NCI-H446 (cell line): Measurements from ENCODE around the gene DUSP10.

ENCODE experiments used
- DNase-seq, 2 experiments: peaks; one replicate each; lab custom pipeline; 2025; lab: John Stamatoyannopoulos, UW

The DUSP10 gene

GRCh38 chr1:221765527-221765926 lies 23.6 kb upstream of the DUSP10 start:
- DNase-seq = no peak

- DNase-seq = no peak
Measured at GRCh38 chr1:221762121-221762520, 20.2 kb upstream of the DUSP10 start.

GRCh38 chr1:221761354-221762002 lies 19.6 kb upstream of the DUSP10 start:
- DNase-seq = no peak

- no peak for DNase-seq
Measured at GRCh38 chr1:221760911-221761310, 19.0 kb upstream of the DUSP10 start.

- DNase-seq = no peak
Measured at GRCh38 chr1:221759436-221759835, 17.5 kb upstream of the DUSP10 start.

- DNase-seq = no peak
Measured at GRCh38 chr1:221758455-221758854, 16.6 kb upstream of the DUSP10 start.

GRCh38 chr1:221756830-221757551 lies 15.1 kb upstream of the DUSP10 start:
- DNase-seq = no peak

GRCh38 chr1:221753828-221754188 lies 11.9 kb upstream of the DUSP10 start:
- DNase-seq = no peak

GRCh38 chr1:221751226-221751887 lies 9.5 kb upstream of the DUSP10 start:
- no peak for DNase-seq

- no peak for DNase-seq
Measured at GRCh38 chr1:221748981-221749380, 7.1 kb upstream of the DUSP10 start.

GRCh38 chr1:221747839-221748238 lies 6.0 kb upstream of the DUSP10 start:
- DNase-seq = no peak

- no peak for DNase-seq
Measured at GRCh38 chr1:221743416-221744208, 1.7 kb upstream of the DUSP10 start.

- DNase-seq = peak; percentile 64 to 85
Measured at GRCh38 chr1:221742555-221743415, 896 bp upstream of the DUSP10 start.

- DNase-seq = peak; percentile 18 to 47
Measured at GRCh38 chr1:221740993-221741702, 741 bp downstream of the DUSP10 start.

- no peak for DNase-seq
Measured at GRCh38 chr1:221740369-221740992, 1.4 kb downstream of the DUSP10 start.

GRCh38 chr1:221739677-221740025 lies 2.2 kb downstream of the DUSP10 start:
- DNase-seq = no peak

GRCh38 chr1:221739018-221739676 lies 2.7 kb downstream of the DUSP10 start:
- DNase-seq = no peak

GRCh38 chr1:221736714-221737113 lies 5.2 kb downstream of the DUSP10 start:
- DNase-seq = no peak

- no peak for DNase-seq
Measured at GRCh38 chr1:221735999-221736398, 5.9 kb downstream of the DUSP10 start.

- DNase-seq = no peak
Measured at GRCh38 chr1:221734187-221734586, 7.7 kb downstream of the DUSP10 start.
